Testis (tissue), 3 donors: ENCODE results near the gene ITPKC. TPM values are rescaled to one million over a fixed set of nuclear protein-coding genes. Genes with fewer than 3 reads are reported as not detected.
A peak's percentile ranks its signal among the peaks of the same experiment; 100 is the strongest.

Source experiments
- DNase-seq: peaks from one replicate; pipeline ENCODE4 v3.0.0-alpha.2; 2019
- H3K27ac ChIP-seq, 2 donors: fragments of 200-600 bp; sonication (generic); one replicate each; pipeline ENCODE4 v1.5.1; 2019
- H3K27me3 ChIP-seq: fragments of 200-600 bp; sonication (generic); one replicate; pipeline ENCODE4 v1.5.1; 2019
- H3K36me3 ChIP-seq: fragments of 200-600 bp; sonication (generic); one replicate; pipeline ENCODE4 v1.5.1; 2017; ENCODE audit warnings: low read depth; ENCODE audit errors: missing control alignments
- H3K4me1 ChIP-seq: fragments of 200-600 bp; sonication (generic); one replicate; pipeline ENCODE4 v1.5.1; 2019
- H3K4me3 ChIP-seq, 2 donors: fragments of 200-600 bp; sonication (generic); one replicate each; pipeline ENCODE4 v1.5.1; 2017 to 2019
- H3K9me3 ChIP-seq: fragments of 200-600 bp; sonication (generic); one replicate; pipeline ENCODE4 v1.5.1; 2017
- POLR2A ChIP-seq: fragments of 450-650 bp; IDR thresholded peaks from one replicate; pipeline ENCODE4 v1.6.1; 2017; ENCODE audit warnings: antibody characterized with exemption, mild to moderate bottlenecking, moderate library complexity
- WGBS, 2 donors: methylation state at CpG; one replicate each; pipeline ENCODE4 v1.1.5; 2018; 5-methylcytosine and 5-hydroxymethylcytosine counted together
- intact Hi-C: fragments of 100-400 bp; cut with DNase I; formaldehyde crosslinking; loops from one replicate; pipeline ENCODE4 v1.15.1; 2023; ENCODE audit warnings: low total_unique reads
- polyA plus RNA-seq: library from polyadenylated mRNA; stranded (reverse); fragments of 350-450 nt; fragmentation: Illumina TruSeq; extraction: RNeasy Lipid Tissue Mini Kit (QIAGEN cat#74804); gene quantifications from one replicate; pipeline ENCODE4 v1.2.3, GENCODE V29; 2014; ENCODE audit warnings: low read depth, low replicate concordance; ENCODE audit not compliant: insufficient read depth
- total RNA-seq, 2 donors: library from RNA; depleted of rRNA; stranded (reverse); fragments of >200 nt; gene quantifications; one replicate each; pipeline ENCODE4 v1.2.3, GENCODE V29; 2016
- TF ChIP-seq, protein P1 (sequence below), 3 experiments: fragments of 450-650 bp in 2 of 3; fragments of 200-600 bp in 1 of 3; sonication (generic) in 1 of 3; IDR thresholded peaks; one replicate each; pipeline ENCODE4 v1.5.1; 2016 to 2019; ENCODE audit warnings: antibody characterized with exemption in 3 of 3, mild to moderate bottlenecking in 2 of 3, moderate library complexity in 1 of 3

ITPKC gene
- total and polyA plus RNA-seq, 3 donors from 2014 or later, result 11.6 to 20.8 (median 19.2) TPM

DNA sequence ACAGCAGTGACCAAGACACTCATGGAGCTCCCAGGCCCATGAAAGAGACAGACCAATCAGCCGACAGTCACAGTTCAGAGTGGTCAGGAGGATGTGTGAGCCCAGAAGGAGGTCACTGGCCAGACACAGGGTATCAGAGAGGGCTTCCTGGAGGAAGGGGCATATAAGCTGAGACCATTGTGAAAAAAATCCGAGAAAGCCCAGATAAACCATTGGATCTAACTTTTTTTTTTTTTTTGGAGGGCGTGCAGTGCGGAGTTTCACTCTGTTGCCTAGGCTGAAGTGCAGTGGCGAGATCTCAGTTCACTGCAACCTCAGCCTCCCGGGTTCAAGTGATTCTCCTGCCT, 4.2 kb downstream of the ITPKC start:
- peak overlapping the region; percentile 90 to 98 for H3K27ac ChIP-seq
- TF ChIP-seq, protein P1, sequence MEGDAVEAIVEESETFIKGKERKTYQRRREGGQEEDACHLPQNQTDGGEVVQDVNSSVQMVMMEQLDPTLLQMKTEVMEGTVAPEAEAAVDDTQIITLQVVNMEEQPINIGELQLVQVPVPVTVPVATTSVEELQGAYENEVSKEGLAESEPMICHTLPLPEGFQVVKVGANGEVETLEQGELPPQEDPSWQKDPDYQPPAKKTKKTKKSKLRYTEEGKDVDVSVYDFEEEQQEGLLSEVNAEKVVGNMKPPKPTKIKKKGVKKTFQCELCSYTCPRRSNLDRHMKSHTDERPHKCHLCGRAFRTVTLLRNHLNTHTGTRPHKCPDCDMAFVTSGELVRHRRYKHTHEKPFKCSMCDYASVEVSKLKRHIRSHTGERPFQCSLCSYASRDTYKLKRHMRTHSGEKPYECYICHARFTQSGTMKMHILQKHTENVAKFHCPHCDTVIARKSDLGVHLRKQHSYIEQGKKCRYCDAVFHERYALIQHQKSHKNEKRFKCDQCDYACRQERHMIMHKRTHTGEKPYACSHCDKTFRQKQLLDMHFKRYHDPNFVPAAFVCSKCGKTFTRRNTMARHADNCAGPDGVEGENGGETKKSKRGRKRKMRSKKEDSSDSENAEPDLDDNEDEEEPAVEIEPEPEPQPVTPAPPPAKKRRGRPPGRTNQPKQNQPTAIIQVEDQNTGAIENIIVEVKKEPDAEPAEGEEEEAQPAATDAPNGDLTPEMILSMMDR (IDR thresholded peaks at IDR 0.05), result no peak
- no peak for TF ChIP-seq POLR2A
- DNase-seq, result no peak
- peaks cover 48% of the 10 kb centered on the region for H3K4me1 ChIP-seq
- H3K36me3 ChIP-seq, result no peaks in the 10 kb centered on the region
- H3K4me3 ChIP-seq, result peak overlapping the region in 1 of 2 donors; percentile 20
- H3K9me3 ChIP-seq, result no peaks in the 10 kb centered on the region
- intact Hi-C loops, result no loop called here
- 74 to 93% methylated on average over 6 of the region's 6 CpGs for WGBS, 2 donors
- H3K27me3 ChIP-seq, result no peaks in the 10 kb centered on the region

DNA sequence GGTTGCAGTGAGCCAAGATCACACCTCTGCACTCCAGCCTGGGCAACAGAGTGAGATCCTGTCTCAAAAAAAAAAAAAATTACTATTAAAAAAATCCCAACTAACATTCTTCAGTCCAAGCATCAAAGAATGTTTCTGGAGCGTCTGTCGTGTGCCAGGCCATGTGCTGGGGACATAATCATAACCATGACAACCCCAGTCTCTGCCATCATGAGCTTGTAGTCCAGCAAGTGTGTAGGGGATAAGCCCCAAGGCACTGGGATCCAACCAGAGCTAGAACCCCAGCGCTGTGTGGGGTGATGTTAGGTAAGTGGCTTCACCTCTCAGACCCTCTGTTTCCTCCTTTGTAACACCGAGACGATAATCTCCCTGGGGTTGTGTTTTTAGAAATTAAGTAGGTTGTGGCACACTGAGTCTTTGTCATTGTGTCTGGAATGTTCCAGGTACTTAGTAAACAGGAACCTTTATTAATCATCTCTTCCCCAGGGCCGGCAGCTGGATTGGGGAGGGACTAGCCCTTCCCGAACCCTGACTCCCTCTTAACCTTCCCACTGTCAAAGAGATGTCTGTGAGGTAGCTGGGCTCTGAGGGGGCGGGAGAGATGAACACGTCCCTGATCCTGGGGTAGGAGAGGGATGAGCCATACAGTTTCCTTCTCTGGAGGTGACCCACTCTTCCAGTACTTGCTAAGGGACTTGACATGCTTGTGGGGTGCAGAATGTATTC, 5.2 kb downstream of the ITPKC start:
- Histone ChIP-seq H3K27me3 (no peaks in the 10 kb centered on the region), H3K9me3 (no peaks in the 10 kb centered on the region), H3K4me1 (peaks cover 45% of the 10 kb centered on the region), H3K36me3 (no peaks in the 10 kb centered on the region), H3K27ac (peak overlapping the region; percentile 90 to 98), H3K4me3 (no peak overlapping the region)
- WGBS, 2 donors, result 43 to 58% methylated on average over 7 to 9 of the region's 9 CpGs
- TF ChIP-seq, protein P1 (IDR thresholded peaks at IDR 0.05), result no peak
- no peak for TF ChIP-seq POLR2A
- DNase-seq, result no peak
- intact Hi-C loops, result no loop called here

DNA sequence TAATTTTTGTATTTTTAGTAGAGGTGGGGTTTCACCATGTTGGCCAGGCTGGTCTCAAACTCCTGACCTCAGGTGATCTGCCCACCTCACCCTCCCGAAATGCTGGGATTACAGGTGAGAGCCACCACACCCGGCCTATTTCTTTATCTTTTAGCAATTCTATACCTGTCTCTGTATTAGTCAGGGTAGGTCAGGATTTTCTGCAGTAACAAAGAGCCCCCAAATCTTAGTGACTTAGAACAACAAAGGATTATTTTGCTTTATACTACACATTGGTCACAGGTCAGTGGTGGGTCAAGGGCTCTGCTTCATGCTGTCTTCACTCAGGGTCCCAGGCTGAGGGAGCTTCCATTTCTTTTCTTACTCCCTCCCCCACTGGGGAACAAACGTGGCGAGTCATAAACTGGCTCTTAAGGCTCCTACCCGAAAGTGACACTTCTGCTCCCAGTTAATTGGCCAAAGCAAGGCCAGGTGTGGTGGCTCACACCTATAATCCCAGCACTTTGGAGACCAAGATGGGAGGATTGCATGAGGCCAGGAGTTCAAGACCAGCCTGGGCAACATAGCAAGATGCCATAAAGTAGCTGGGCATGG, 6.8 kb downstream of the ITPKC start:
- intact Hi-C loops, result no loop called here
- no peak overlapping the region for H3K27ac ChIP-seq
- H3K9me3 ChIP-seq, result no peaks in the 10 kb centered on the region
- no peaks in the 10 kb centered on the region for H3K27me3 ChIP-seq
- 90 to 98% methylated on average over 5 of the region's 5 CpGs for WGBS, 2 donors
- H3K36me3 ChIP-seq, result no peaks in the 10 kb centered on the region
- no peak for DNase-seq
- peaks cover 40% of the 10 kb centered on the region for H3K4me1 ChIP-seq
- H3K4me3 ChIP-seq, result no peak overlapping the region
- TF ChIP-seq POLR2A, result no peak
- TF ChIP-seq, protein P1 (IDR thresholded peaks at IDR 0.05), result no peak

DNA sequence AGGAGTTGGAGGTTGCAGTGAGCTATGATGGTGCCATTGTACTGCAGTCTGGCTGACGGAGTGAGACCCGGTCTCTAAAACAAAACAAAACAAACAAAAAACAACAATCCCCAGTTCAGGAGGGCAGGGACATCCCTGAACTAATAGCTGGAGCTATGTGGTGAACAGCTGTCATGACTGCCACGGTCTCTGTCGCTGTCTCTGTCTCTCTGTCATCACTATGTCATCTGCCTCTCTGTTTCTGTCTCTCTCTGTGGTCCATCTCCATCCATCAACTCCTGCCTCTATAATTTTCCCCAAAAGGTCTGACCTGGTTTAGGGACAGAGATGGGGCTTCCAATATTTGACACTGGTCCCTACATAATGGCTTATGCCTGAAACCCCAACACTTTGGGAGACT, 7.4 kb downstream of the ITPKC start:
- peaks cover 40% of the 10 kb centered on the region for H3K4me1 ChIP-seq
- no peak for DNase-seq
- no peak overlapping the region for H3K4me3 ChIP-seq
- intact Hi-C loops, result no loop called here
- 85 to 95% methylated on average over 4 of the region's 4 CpGs for WGBS, 2 donors
- no peaks in the 10 kb centered on the region for H3K27me3 ChIP-seq
- H3K27ac ChIP-seq, result peak overlapping the region in 1 of 2 donors; percentile 18
- no peaks in the 10 kb centered on the region for H3K9me3 ChIP-seq
- TF ChIP-seq, protein P1 (IDR thresholded peaks at IDR 0.05), result no peak
- no peak for TF ChIP-seq POLR2A
- no peaks in the 10 kb centered on the region for H3K36me3 ChIP-seq
